ENCODE results near the gene LAMA2. TPM values are rescaled to one million over a fixed set of nuclear protein-coding genes. Genes with fewer than 3 reads are reported as not detected.

LAMA2 gene
- polyA plus RNA-seq, 3 donors = 31.7 to 48.2 (median 36.7) TPM

- DNase-seq (ENCODE audit: low read depth in 3 of 3, low spot score in 2 of 3) = no peak
Observed at GRCh38 chr6:129544892-129545612, 662.1 kb downstream of the LAMA2 start.

GRCh38 chr6:129546702-129547101 lies 663.8 kb downstream of the LAMA2 start:
- DNase-seq (ENCODE audit: low read depth in 3 of 3, low spot score in 2 of 3) = no peak

DNA sequence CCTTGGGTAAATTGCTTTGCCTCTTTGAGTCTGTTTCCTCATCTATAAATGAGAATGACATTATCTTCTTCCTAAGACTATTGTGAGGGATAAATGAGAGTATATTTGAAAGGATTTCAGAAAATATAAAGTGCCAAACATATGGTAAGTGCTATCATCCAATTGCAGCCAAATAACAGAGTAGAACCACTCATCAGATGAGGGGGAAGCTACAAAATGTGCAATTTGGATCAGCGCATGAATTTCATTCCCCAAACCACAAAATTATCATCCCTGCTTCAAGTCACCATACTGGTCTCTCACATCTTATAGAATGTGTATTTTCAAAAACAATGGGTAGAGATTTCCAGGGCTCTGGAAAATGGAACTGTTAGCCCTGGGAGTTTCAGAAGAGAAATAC lies 668.5 kb downstream of the LAMA2 start:
- no peak for DNase-seq (ENCODE audit: low read depth in 3 of 3, low spot score in 2 of 3)

DNA sequence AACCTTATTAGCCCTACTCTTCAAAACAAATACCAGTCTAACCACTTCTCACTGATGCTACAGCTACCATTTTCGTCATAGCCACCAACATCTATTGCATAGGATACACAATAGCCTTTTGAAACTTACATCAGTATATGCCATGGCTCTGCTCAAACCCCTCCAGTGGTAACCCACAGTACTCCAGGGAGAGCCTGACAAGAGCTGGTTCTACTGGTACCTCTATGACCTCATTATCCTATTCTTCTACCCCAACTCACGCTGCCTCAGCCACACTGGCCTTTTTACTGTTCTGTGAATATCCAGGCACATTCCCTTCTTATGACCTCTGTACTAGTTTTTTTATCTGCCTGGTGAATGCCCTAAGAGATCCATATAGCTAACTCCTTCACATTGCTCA lies 669.5 kb downstream of the LAMA2 start:
- no peak for DNase-seq (ENCODE audit: low read depth in 3 of 3, low spot score in 2 of 3)

DNA sequence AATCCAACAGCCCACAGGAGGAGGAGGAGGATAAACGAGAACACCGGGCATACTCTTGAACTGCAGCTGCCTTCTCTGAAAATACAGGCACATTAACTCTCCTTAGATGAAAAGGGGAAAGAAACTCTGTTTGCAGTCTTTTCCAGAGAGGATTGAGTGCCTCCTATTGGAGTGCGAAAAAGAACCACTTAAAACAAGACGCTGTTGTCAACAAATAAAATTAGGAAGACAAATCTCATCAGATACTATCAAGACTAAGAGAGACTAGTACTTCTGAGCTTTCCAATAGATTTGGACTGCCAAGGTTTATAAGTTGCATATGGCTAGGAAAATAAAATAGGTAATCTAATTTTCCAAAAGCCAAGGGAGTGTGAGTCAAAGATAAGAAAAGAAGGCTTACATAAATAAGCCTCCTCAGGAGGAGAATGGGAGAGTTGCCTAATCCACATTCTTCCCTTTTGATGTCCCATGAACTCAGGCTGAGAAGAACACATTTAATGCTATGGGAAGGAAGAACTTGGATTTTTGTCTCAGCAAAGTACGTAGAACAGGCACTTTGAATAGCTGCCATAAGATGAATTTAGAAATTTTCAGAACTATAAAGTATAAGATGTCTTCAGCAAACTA lies 672.4 kb downstream of the LAMA2 start:
- no peak for DNase-seq (ENCODE audit: low read depth in 3 of 3, low spot score in 2 of 3)

- DNase-seq (ENCODE audit: low read depth in 3 of 3, low spot score in 2 of 3) = no peak
Observed at GRCh38 chr6:129558248-129558647, 675.3 kb downstream of the LAMA2 start.

- no peak for DNase-seq (ENCODE audit: low read depth in 3 of 3, low spot score in 2 of 3)
Observed at GRCh38 chr6:129565366-129565765, 682.4 kb downstream of the LAMA2 start.

GRCh38 chr6:129565811-129566210 lies 682.9 kb downstream of the LAMA2 start:
- DNase-seq (ENCODE audit: low read depth in 3 of 3, low spot score in 2 of 3) = no peak
